AG04450 (cell line): ENCODE results near the gene MDC1. TPM values are rescaled to one million over a fixed set of nuclear protein-coding genes. Genes with fewer than 3 reads are reported as not detected.
A peak's percentile ranks its signal among the peaks of the same experiment; 100 is the strongest.

Experiments used
- CTCF ChIA-PET: fragments of 300-600, 350-600 bp; formaldehyde crosslinking; extraction: SDS; loops from one replicate; lab custom pipeline; 2022; ENCODE audit warnings: antibody characterized with exemption, inconsistent platforms; lab: Charles Lee
- POLR2A ChIA-PET: fragments of 350-600 bp; formaldehyde crosslinking; extraction: SDS; loops from one replicate; lab custom pipeline; 2021; ENCODE audit warnings: antibody characterized with exemption, inconsistent platforms; lab: Yijun Ruan, JAX
- DNase-seq: peaks from one replicate; pipeline ENCODE4 v3.0.0-alpha.2; 2011; ENCODE audit warnings: low read depth, low spot score
- H3K27ac ChIP-seq: one replicate; pipeline ENCODE4 v1.5.1; 2012; ENCODE audit warnings: low read depth, low read length, control low read depth
- H3K27me3 ChIP-seq: one replicate; pipeline ENCODE4 v1.6.0; 2012; ENCODE audit warnings: low read length; ENCODE audit not compliant: control insufficient read depth, insufficient read depth
- H3K4me3 ChIP-seq: 2 replicates; pipeline ENCODE4 v1.5.1; 2011; ENCODE audit warnings: mild to moderate bottlenecking, low read depth, low read length, control low read depth
- H3K9me3 ChIP-seq: 2 replicates; pipeline ENCODE4 v1.5.1; 2012; ENCODE audit warnings: low read length; ENCODE audit not compliant: control insufficient read depth, insufficient read depth
- polyA plus RNA-seq: library from polyadenylated mRNA; depleted of rRNA; stranded (reverse); fragments of >200 nt; gene quantifications from 2 replicates; pipeline ENCODE4 v1.2.3, GENCODE V29; 2011
- TF ChIP-seq, protein P1 (sequence below): IDR thresholded peaks from 2 replicates; pipeline ENCODE4 v1.5.1; 2011; ENCODE audit warnings: low read depth, low read length, control low read depth, inconsistent platforms

The MDC1 gene
- polyA plus RNA-seq, 1 experiment: 4.1 TPM

- Histone ChIP-seq H3K9me3 (no peaks in the 10 kb centered on the region), H3K4me3 (no peak overlapping the region), H3K27ac (no peak overlapping the region), H3K27me3 (no peaks in the 10 kb centered on the region)
- TF ChIP-seq, protein P1, sequence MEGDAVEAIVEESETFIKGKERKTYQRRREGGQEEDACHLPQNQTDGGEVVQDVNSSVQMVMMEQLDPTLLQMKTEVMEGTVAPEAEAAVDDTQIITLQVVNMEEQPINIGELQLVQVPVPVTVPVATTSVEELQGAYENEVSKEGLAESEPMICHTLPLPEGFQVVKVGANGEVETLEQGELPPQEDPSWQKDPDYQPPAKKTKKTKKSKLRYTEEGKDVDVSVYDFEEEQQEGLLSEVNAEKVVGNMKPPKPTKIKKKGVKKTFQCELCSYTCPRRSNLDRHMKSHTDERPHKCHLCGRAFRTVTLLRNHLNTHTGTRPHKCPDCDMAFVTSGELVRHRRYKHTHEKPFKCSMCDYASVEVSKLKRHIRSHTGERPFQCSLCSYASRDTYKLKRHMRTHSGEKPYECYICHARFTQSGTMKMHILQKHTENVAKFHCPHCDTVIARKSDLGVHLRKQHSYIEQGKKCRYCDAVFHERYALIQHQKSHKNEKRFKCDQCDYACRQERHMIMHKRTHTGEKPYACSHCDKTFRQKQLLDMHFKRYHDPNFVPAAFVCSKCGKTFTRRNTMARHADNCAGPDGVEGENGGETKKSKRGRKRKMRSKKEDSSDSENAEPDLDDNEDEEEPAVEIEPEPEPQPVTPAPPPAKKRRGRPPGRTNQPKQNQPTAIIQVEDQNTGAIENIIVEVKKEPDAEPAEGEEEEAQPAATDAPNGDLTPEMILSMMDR: no peak
- ChIA-PET POLR2A (interaction anchor here (0.7 to 1.0 kb wide), 2 partner anchors 9 to 16 kb away, joined by 3 to 5 read pairs; no protein-coding TSS in a partner anchor), CTCF (no interaction called here)
- no peak for DNase-seq
Measured at GRCh38 chr6:30703821-30704220, 13.3 kb downstream of the MDC1 start.

- Histone ChIP-seq H3K9me3 (no peaks in the 10 kb centered on the region), H3K4me3 (no peak overlapping the region), H3K27ac (no peak overlapping the region), H3K27me3 (no peaks in the 10 kb centered on the region)
- POLR2A ChIA-PET: no interaction called here
- CTCF ChIA-PET: no interaction called here
- TF ChIP-seq, protein P1: no peak
- DNase-seq: no peak
Measured at GRCh38 chr6:30703011-30703410, 14.1 kb downstream of the MDC1 start.

- Histone ChIP-seq H3K27ac (no peak overlapping the region), H3K9me3 (no peaks in the 10 kb centered on the region), H3K4me3 (no peak overlapping the region), H3K27me3 (no peaks in the 10 kb centered on the region)
- ChIA-PET POLR2A (interaction anchor here (0.7 kb wide), 1 partner anchor 9 kb away, joined by 3 read pairs; no protein-coding TSS in a partner anchor), CTCF (interaction anchor here (0.7 kb wide), 1 partner anchor 21 kb away, joined by 3 read pairs; no protein-coding TSS in a partner anchor)
- TF ChIP-seq, protein P1: no peak
- DNase-seq: no peak
Measured at GRCh38 chr6:30700340-30700739, 16.7 kb downstream of the MDC1 start.

- TF ChIP-seq, protein P1: no peak
- Histone ChIP-seq H3K9me3 (no peaks in the 10 kb centered on the region), H3K4me3 (no peak overlapping the region), H3K27me3 (no peaks in the 10 kb centered on the region), H3K27ac (no peak overlapping the region)
- DNase-seq: no peak
- POLR2A ChIA-PET: interaction anchor here (1.1 kb wide), 1 partner anchor 23 kb away, joined by 3 read pairs; no protein-coding TSS in a partner anchor
- CTCF ChIA-PET: no interaction called here
Measured at GRCh38 chr6:30696432-30696831, 20.6 kb downstream of the MDC1 start.

- no peaks in the 10 kb centered on the region for H3K27me3 ChIP-seq
- H3K4me3 ChIP-seq: peak overlapping the region; percentile 45
- TF ChIP-seq, protein P1: no peak
- no peak overlapping the region for H3K27ac ChIP-seq
- POLR2A ChIA-PET: interaction anchor here (0.6 to 4.8 kb wide), 6 partner anchors 9 to 120 kb away, joined by 3 to 43 read pairs (median 5); partner anchors contain the start of genes ABCF1, MDC1 and TUBB
- no peak for DNase-seq
- CTCF ChIA-PET: interaction anchor here (1.0 to 1.6 kb wide), 2 partner anchors 12 to 32 kb away, joined by 3 to 12 read pairs; no protein-coding TSS in a partner anchor
- no peaks in the 10 kb centered on the region; the same call in 1 of the 2 replicates for H3K9me3 ChIP-seq
Measured at GRCh38 chr6:30691208-30691847, 25.8 kb downstream of the MDC1 start.
